Measurements from ENCODE around the gene ATP7B. TPM values are rescaled to one million over a fixed set of nuclear protein-coding genes. Genes with fewer than 3 reads are reported as not detected.
A peak's percentile ranks its signal among the peaks of the same experiment; 100 is the strongest.

The ATP7B gene
- total RNA-seq, 2 donors from 2014 or later: 20.4 to 29.2 TPM

- Histone ChIP-seq H3K27me3 (ENCODE audit: control insufficient read depth, insufficient read depth, low read length, poor library complexity, severe bottlenecking) (peaks cover 27% of the 10 kb centered on the region), H3K4me1 (ENCODE audit: control insufficient read depth, insufficient read depth, low read length) (peaks cover 35% of the 10 kb centered on the region), H3K4me3 (ENCODE audit: low read length) (peak overlapping the region; percentile 7), H3K9ac (ENCODE audit: extremely low read depth, low read length, poor library complexity, severe bottlenecking) (no peak overlapping the region), H3K27ac (ENCODE audit: low read depth, low read length) (no peak overlapping the region), H3K36me3 (ENCODE audit: control insufficient read depth, insufficient read depth, low read length) (no peaks in the 10 kb centered on the region), H3K9me3 (ENCODE audit: control insufficient read depth, low read length) (no peaks in the 10 kb centered on the region)
- Mint-ChIP-seq H3K27ac (no peak overlapping the region), H3K4me3 (no peak overlapping the region), H3K9me3 (no peaks in the 10 kb centered on the region), H3K36me3 (ENCODE audit: low read depth) (no peaks in the 10 kb centered on the region), H3K4me1 (peaks cover 59% of the 10 kb centered on the region), H3K27me3 (ENCODE audit: insufficient read depth) (peaks cover 38% of the 10 kb centered on the region)
- DNase-seq: no peak
- 88 to 89% methylated on average over 1 to 2 of the region's 2 CpGs for WGBS, 2 experiments (ENCODE audit: insufficient coverage in 1 of 2, insufficient read length in 1 of 2)
- no peak for TF ChIP-seq CTCF (conservative IDR thresholded peaks at IDR 0.05)
These were observed 14.1 kb downstream of the ATP7B start for GRCh38 chr13:51997186-51997585.

- Histone ChIP-seq H3K27me3 (ENCODE audit: control insufficient read depth, insufficient read depth, low read length, poor library complexity, severe bottlenecking) (peaks cover 27% of the 10 kb centered on the region), H3K4me1 (ENCODE audit: control insufficient read depth, insufficient read depth, low read length) (peaks cover 35% of the 10 kb centered on the region), H3K27ac (ENCODE audit: low read depth, low read length) (no peak overlapping the region), H3K4me3 (ENCODE audit: low read length) (no peak overlapping the region), H3K36me3 (ENCODE audit: control insufficient read depth, insufficient read depth, low read length) (no peaks in the 10 kb centered on the region), H3K9me3 (ENCODE audit: control insufficient read depth, low read length) (no peaks in the 10 kb centered on the region), H3K9ac (ENCODE audit: extremely low read depth, low read length, poor library complexity, severe bottlenecking) (no peak overlapping the region)
- DNase-seq: no peak
- peaks cover 58% of the 10 kb centered on the region for H3K4me1 Mint-ChIP-seq
- H3K36me3 Mint-ChIP-seq (ENCODE audit: low read depth): no peaks in the 10 kb centered on the region
- TF ChIP-seq CTCF (conservative IDR thresholded peaks at IDR 0.05): no peak
- H3K4me3 Mint-ChIP-seq: no peak overlapping the region
- H3K27me3 Mint-ChIP-seq (ENCODE audit: insufficient read depth): peaks cover 38% of the 10 kb centered on the region
- H3K27ac Mint-ChIP-seq: no peak overlapping the region
- WGBS, 2 experiments (ENCODE audit: insufficient coverage in 1 of 2, insufficient read length in 1 of 2): 89 to 97% methylated on average over 4 of the region's 4 CpGs
- no peaks in the 10 kb centered on the region for H3K9me3 Mint-ChIP-seq
These were observed 14.6 kb downstream of the ATP7B start for GRCh38 chr13:51996641-51997040.

GRCh38 chr13:51995677-51996551, 15.3 kb downstream of the ATP7B start:
- Mint-ChIP-seq H3K27me3 (ENCODE audit: insufficient read depth) (peaks cover 38% of the 10 kb centered on the region), H3K27ac (no peak overlapping the region), H3K9me3 (no peaks in the 10 kb centered on the region), H3K4me1 (peaks cover 54% of the 10 kb centered on the region), H3K36me3 (ENCODE audit: low read depth) (peaks cover 2% of the 10 kb centered on the region), H3K4me3 (no peak overlapping the region)
- 70 to 73% methylated on average over 5 to 9 of the region's 9 CpGs for WGBS, 2 experiments (ENCODE audit: insufficient coverage in 1 of 2, insufficient read length in 1 of 2)
- Histone ChIP-seq H3K27ac (ENCODE audit: low read depth, low read length) (no peak overlapping the region), H3K9me3 (ENCODE audit: control insufficient read depth, low read length) (no peaks in the 10 kb centered on the region), H3K9ac (ENCODE audit: extremely low read depth, low read length, poor library complexity, severe bottlenecking) (no peak overlapping the region), H3K27me3 (ENCODE audit: control insufficient read depth, insufficient read depth, low read length, poor library complexity, severe bottlenecking) (peaks cover 27% of the 10 kb centered on the region), H3K36me3 (ENCODE audit: control insufficient read depth, insufficient read depth, low read length) (no peaks in the 10 kb centered on the region), H3K4me1 (ENCODE audit: control insufficient read depth, insufficient read depth, low read length) (peaks cover 35% of the 10 kb centered on the region), H3K4me3 (ENCODE audit: low read length) (no peak overlapping the region)
- peak; percentile 51 for TF ChIP-seq CTCF (conservative IDR thresholded peaks at IDR 0.05)
- peak; percentile 60 for DNase-seq
